GM10248 (cell line): ENCODE data around the gene FAM76A.
"Not testable (repeated sequence)": the region's sequence is repeated elsewhere in the genome, so short reads cannot be mapped to it uniquely, and the experiment has no call there.

Experiments used
- CTCF ChIA-PET: fragments of 300-600 bp; sonication (Branson Sonifier 250); formaldehyde crosslinking; extraction: SDS; loops from one replicate; lab custom pipeline; 2021; ENCODE audit warnings: antibody characterized with exemption; lab: Yijun Ruan, JAX
- POLR2A ChIA-PET: fragments of 350-650 bp; sonication (Branson Sonifier 250); formaldehyde crosslinking; extraction: SDS; loops from one replicate; lab custom pipeline; 2020; ENCODE audit warnings: antibody characterized with exemption; lab: Yijun Ruan, JAX
- DNase-seq: peaks from one replicate; pipeline ENCODE4 v3.0.0; 2012; ENCODE audit errors: extremely low spot score
- TF ChIP-seq, protein P1 (sequence below): IDR thresholded peaks from 2 replicates; pipeline ENCODE4 v1.5.1; 2012; ENCODE audit warnings: mild to moderate bottlenecking, low read depth; ENCODE audit errors: extremely low read depth, missing control alignments, control extremely low read depth

The FAM76A gene

GRCh38 chr1:27725374-27726172, at the start of gene FAM76A:
Gene FAM76A (plus strand): TSS chr1:27725961. CDS start chr1:27726081, 120 bp downstream.
- ChIA-PET POLR2A (interaction anchor here (0.5 to 1.7 kb wide), 12 partner anchors 20 to 1225 kb away, joined by 3 to 11 read pairs (median 4); partner anchors contain the start of genes IFI6, PPP1R8, SLC9A1 and STX12), CTCF (interaction anchor here (0.7 to 2.1 kb wide), 26 partner anchors 10 to 1476 kb away, joined by 3 to 11 read pairs (median 4); partner anchors contain the start of gene STX12)

DNA sequence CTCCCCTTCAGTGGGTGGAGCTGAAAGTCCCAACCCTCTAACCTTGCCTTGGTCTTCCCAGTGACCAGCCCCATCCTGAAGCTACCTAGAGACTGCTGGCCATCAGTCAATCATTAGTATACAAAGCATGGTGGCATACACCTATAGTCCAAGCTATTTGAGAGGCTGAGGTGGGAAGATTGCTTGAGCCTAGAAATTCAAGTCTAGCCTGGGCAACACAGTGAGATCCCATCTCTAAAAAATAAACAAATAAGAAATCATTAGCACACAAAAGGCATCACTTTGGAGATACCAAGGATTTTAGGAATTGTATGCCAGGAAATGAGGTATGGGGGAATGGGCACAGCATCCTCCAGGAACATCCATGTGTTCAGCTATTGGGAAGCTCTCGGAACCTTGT, 49.4 kb upstream of the FAM76A start:
- POLR2A ChIA-PET: interaction anchor here (0.6 kb wide), 1 partner anchor 811 kb away, joined by 3 read pairs; no protein-coding TSS in a partner anchor
- CTCF ChIA-PET: interaction anchor here (0.9 to 1.1 kb wide), 3 partner anchors 12 to 43 kb away, joined by 3 read pairs; no protein-coding TSS in a partner anchor
- no peak for DNase-seq
- TF ChIP-seq, protein P1, sequence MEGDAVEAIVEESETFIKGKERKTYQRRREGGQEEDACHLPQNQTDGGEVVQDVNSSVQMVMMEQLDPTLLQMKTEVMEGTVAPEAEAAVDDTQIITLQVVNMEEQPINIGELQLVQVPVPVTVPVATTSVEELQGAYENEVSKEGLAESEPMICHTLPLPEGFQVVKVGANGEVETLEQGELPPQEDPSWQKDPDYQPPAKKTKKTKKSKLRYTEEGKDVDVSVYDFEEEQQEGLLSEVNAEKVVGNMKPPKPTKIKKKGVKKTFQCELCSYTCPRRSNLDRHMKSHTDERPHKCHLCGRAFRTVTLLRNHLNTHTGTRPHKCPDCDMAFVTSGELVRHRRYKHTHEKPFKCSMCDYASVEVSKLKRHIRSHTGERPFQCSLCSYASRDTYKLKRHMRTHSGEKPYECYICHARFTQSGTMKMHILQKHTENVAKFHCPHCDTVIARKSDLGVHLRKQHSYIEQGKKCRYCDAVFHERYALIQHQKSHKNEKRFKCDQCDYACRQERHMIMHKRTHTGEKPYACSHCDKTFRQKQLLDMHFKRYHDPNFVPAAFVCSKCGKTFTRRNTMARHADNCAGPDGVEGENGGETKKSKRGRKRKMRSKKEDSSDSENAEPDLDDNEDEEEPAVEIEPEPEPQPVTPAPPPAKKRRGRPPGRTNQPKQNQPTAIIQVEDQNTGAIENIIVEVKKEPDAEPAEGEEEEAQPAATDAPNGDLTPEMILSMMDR: no peak

More at GRCh38 chr1:27725374-27726172, at the start of gene FAM76A:
- TF ChIP-seq, protein P1: peak; percentile 66
- peak; percentile 100 for DNase-seq

DNA sequence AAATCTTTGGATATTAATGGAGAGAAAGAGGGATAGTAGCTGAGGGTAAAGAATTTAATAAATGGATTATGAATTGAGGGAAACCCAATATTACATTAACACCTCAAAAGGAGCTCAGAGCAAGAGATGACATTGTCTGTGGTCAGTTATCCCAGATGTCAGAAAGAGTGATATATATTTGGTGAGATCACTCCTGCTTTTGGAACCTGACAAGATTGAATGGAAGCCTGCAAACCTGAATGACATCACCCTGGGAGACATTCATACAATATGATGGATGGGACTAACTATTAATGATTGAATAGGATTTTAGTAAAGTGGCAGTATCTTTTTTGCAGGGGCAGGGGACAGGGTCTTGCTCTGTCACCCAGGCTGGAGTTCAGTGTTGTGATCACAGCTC, 47.0 kb upstream of the FAM76A start:
- ChIA-PET POLR2A (interaction anchor here (0.6 kb wide), 1 partner anchor 47 kb away, joined by 3 read pairs; the partner anchor contains the start of gene FAM76A), CTCF (interaction anchor here (1.7 to 2.6 kb wide), 2 partner anchors 9 to 18 kb away, joined by 4 to 18 read pairs; no protein-coding TSS in a partner anchor)
- TF ChIP-seq, protein P1: no peak

GRCh38 chr1:27680225-27680791, 45.5 kb upstream of the FAM76A start:
- CTCF ChIA-PET: interaction anchor here (1.5 to 2.6 kb wide), 2 partner anchors 10 to 380 kb away, joined by 3 to 18 read pairs; no protein-coding TSS in a partner anchor
- POLR2A ChIA-PET, DNase-seq: not testable (repeated sequence)

More for the DNA sequence above, 47.0 kb upstream of the FAM76A start:
- DNase-seq: no peak

DNA sequence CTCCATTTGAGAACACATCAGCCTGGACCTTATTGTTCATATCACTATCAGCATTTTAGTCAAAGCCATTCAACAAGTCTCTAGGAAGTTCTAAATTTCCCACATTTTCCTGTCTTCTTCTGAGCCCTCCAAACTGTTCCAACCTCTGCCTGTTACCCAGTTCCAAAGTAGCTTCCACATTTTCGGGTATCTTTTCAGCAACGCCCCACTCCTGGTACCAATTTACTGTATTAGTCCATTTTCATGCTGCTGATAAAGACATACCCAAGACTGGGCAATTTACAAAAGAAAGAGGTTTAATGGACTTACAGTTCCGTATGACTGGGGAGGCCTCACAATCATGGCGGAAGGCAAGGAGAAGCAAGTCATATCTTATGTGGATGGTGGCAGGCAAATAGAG, 44.2 kb upstream of the FAM76A start:
- POLR2A ChIA-PET, DNase-seq: not testable (repeated sequence)
- CTCF ChIA-PET: interaction anchor here (1.4 to 8.5 kb wide), 2 partner anchors 10 to 12 kb away, joined by 4 to 55 read pairs; partner anchors contain the start of gene IFI6

DNA sequence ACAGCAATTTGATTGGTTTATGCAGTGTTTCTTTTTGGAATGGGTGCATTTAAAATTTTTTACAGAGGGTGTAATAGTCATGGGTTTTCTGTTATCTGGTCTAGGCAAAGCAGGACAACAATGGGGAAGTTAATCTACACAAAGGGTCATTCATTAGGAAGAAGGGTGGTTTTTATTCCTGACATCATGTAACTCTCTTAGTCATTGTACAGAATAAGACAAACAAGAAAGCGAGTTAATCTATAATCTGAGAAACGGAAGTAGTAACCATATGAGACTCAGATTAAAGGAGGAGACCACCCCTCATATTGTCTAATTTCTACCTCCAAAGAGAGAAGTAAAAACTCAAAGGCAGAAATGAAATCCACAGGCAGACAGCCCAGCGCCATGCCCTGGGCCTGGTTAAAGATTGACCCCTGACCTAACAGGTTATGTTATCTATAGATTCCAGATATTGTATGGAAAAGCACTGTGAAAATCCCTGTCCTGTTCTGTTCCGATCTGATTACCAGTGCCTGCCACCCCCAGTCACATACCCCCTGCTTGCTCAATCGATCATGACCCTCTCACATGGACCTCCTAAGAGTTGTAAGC, 43.3 kb upstream of the FAM76A start:
- TF ChIP-seq, protein P1: no peak

DNA sequence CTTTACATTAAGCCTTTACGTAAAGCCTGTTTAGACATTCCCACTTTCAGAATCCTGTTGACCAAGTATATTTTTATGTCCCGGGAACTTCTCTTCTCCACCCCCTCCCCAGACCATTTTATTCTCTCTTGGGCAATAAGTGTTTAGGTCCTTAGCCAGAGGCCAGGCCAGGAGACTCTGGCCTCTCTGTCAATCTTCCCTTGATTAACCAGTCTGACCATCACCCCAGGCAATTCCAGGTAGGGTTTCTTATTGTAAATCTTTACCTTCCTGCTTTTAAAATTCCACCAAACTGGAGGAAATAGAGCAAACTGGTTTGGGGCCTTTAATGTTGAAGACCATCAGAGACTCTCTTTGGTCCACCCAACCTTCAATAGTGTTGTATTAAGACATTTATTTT, 41.6 kb upstream of the FAM76A start:
- CTCF ChIA-PET: interaction anchor here (1.9 to 8.5 kb wide), 2 partner anchors 9 to 15 kb away, joined by 5 to 55 read pairs; no protein-coding TSS in a partner anchor
- POLR2A ChIA-PET: no interaction called here
- TF ChIP-seq, protein P1: no peak
- DNase-seq: no peak

More for the DNA sequence above, 43.3 kb upstream of the FAM76A start:
- ChIA-PET POLR2A (no interaction called here), CTCF (interaction anchor here (1.4 to 8.5 kb wide), 3 partner anchors 11 to 13 kb away, joined by 4 to 55 read pairs (median 5); partner anchors contain the start of gene IFI6)
- DNase-seq: no peak
